Activated CD4-positive, alpha-beta memory T cell treated with anti-CD3 and anti-CD28 coated beads, Interleukin-2, amount 10 ng/mL, durations not matched to agents 7 days and 5 days (primary cell): ENCODE measurements around the gene ATP10A. TPM values are rescaled to one million over a fixed set of nuclear protein-coding genes. Genes with fewer than 3 reads are reported as not detected.

Source experiments
- CTCF ChIA-PET: fragments of 350-600 bp; sonication (Branson Sonifier 250); formaldehyde crosslinking; loops from one replicate; lab custom pipeline; 2021; ENCODE audit warnings: antibody characterized with exemption, inconsistent platforms; lab: Charles Lee
- POLR2A ChIA-PET: fragments of 350-600 bp; sonication (Branson Sonifier 250); formaldehyde crosslinking; loops from one replicate; lab custom pipeline; 2021; ENCODE audit warnings: antibody characterized with exemption; lab: Charles Lee
- DNase-seq: peaks from one replicate; pipeline ENCODE4 v3.0.0-alpha.2; 2020
- H3K27ac Mint-ChIP-seq: one replicate; pipeline ENCODE4 v1.8.0; 2021; ENCODE audit warnings: mild to moderate bottlenecking, mixed read lengths
- H3K27me3 Mint-ChIP-seq: one replicate; pipeline ENCODE4 v1.8.0; 2021; ENCODE audit warnings: mixed read lengths
- H3K36me3 Mint-ChIP-seq: one replicate; pipeline ENCODE4 v1.8.0; 2021; ENCODE audit warnings: low read depth, mixed read lengths
- H3K4me1 Mint-ChIP-seq: one replicate; pipeline ENCODE4 v1.8.0; 2021; ENCODE audit warnings: mixed read lengths
- H3K4me3 Mint-ChIP-seq: one replicate; pipeline ENCODE4 v1.8.0; 2021; ENCODE audit warnings: mild to moderate bottlenecking, mixed read lengths
- H3K9me3 Mint-ChIP-seq: one replicate; pipeline ENCODE4 v1.8.0; 2021; ENCODE audit warnings: mixed read lengths
- total RNA-seq, 2 experiments: library from RNA; stranded (reverse); gene quantifications; one replicate each; pipeline ENCODE4 v1.2.3, GENCODE V29; 2021

Gene ATP10A
- total RNA-seq, 2 experiments from 2014 or later = 35.8 to 36.5 TPM

GRCh38 chr15:25679964-25680685 is 183.0 kb downstream of the ATP10A start:
- Mint-ChIP-seq H3K9me3 (no peaks in the 10 kb centered on the region), H3K27me3 (no peaks in the 10 kb centered on the region), H3K4me3 (no peak overlapping the region), H3K36me3 (peaks cover 44% of the 10 kb centered on the region), H3K27ac (no peak overlapping the region), H3K4me1 (no peaks in the 10 kb centered on the region)
- CTCF ChIA-PET = no interaction called here
- POLR2A ChIA-PET = no interaction called here
- DNase-seq = no peak

GRCh38 chr15:25679492-25679891 is 183.6 kb downstream of the ATP10A start:
- no peaks in the 10 kb centered on the region for H3K27me3 Mint-ChIP-seq
- H3K36me3 Mint-ChIP-seq = peaks cover 41% of the 10 kb centered on the region
- H3K9me3 Mint-ChIP-seq = no peaks in the 10 kb centered on the region
- no peak for DNase-seq
- ChIA-PET CTCF (no interaction called here), POLR2A (no interaction called here)
- H3K4me3 Mint-ChIP-seq = no peak overlapping the region
- no peak overlapping the region for H3K27ac Mint-ChIP-seq
- H3K4me1 Mint-ChIP-seq = no peaks in the 10 kb centered on the region

GRCh38 chr15:25678500-25678855 is 184.6 kb downstream of the ATP10A start:
- CTCF ChIA-PET = no interaction called here
- no peak for DNase-seq

GRCh38 chr15:25677719-25678499 is 185.2 kb downstream of the ATP10A start:
- H3K27me3 Mint-ChIP-seq = no peaks in the 10 kb centered on the region
- no peak overlapping the region for H3K4me3 Mint-ChIP-seq
- H3K4me1 Mint-ChIP-seq = no peaks in the 10 kb centered on the region
- no peak for DNase-seq
- peaks cover 26% of the 10 kb centered on the region for H3K36me3 Mint-ChIP-seq
- POLR2A ChIA-PET = no interaction called here
- CTCF ChIA-PET = no interaction called here
- no peak overlapping the region for H3K27ac Mint-ChIP-seq
- H3K9me3 Mint-ChIP-seq = no peaks in the 10 kb centered on the region

More at GRCh38 chr15:25678500-25678855, 184.6 kb downstream of the ATP10A start:
- Mint-ChIP-seq H3K36me3 (peaks cover 31% of the 10 kb centered on the region), H3K4me1 (no peaks in the 10 kb centered on the region), H3K27me3 (no peaks in the 10 kb centered on the region), H3K9me3 (no peaks in the 10 kb centered on the region), H3K27ac (no peak overlapping the region), H3K4me3 (no peak overlapping the region)
- POLR2A ChIA-PET = no interaction called here

DNA sequence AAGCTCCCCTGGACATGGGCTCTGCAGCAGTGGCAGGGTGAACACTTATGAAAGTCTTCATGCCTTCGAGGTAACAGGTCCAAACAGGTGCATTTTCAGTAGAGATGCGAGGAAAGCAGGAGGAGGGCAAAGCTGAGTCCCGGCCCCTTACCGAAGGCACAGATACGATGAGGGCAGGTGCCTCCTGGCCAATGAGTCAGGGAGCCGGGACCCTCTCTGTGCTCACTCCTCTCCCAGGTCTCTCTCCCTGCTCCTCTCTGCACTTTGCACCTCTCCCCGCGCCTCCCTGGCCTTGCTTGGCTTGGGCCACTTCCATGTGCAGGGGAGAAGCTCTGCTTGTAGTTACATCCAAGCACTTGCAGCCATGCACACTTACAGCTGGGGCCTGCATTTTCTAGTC is 187.1 kb downstream of the ATP10A start:
- H3K27ac Mint-ChIP-seq = no peak overlapping the region
- H3K4me1 Mint-ChIP-seq = no peaks in the 10 kb centered on the region
- peaks cover 3% of the 10 kb centered on the region for H3K9me3 Mint-ChIP-seq
- no peak for DNase-seq
- no peak overlapping the region for H3K4me3 Mint-ChIP-seq
- H3K36me3 Mint-ChIP-seq = peaks cover 15% of the 10 kb centered on the region
- ChIA-PET POLR2A (no interaction called here), CTCF (no interaction called here)
- H3K27me3 Mint-ChIP-seq = peaks cover 8% of the 10 kb centered on the region

- H3K4me1 Mint-ChIP-seq = no peaks in the 10 kb centered on the region
- no peak overlapping the region for H3K27ac Mint-ChIP-seq
- CTCF ChIA-PET = no interaction called here
Measured at GRCh38 chr15:25675396-25675795, 187.7 kb downstream of the ATP10A start.

DNA sequence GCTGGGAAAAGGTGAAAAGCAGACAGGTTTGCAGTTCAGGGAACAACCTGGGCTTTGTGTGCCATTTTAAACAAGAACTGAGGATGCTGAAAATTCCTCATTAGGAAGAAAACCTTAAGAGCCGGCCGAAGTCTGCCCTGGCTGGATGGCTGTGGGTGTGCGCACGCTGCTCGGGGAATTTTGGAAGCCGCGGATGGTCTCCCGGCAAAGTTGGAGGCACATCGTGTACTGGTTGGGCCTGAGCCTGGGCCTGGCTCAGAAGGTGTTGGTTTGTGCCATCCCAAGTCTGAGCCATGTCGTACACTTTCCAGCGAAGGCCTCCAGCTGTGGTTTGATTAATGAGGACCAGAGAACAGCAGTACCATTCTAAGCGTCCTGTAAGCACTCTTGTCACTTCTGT is 188.2 kb downstream of the ATP10A start:
- peaks cover 7% of the 10 kb centered on the region for H3K36me3 Mint-ChIP-seq
- peaks cover 3% of the 10 kb centered on the region for H3K9me3 Mint-ChIP-seq
- H3K27ac Mint-ChIP-seq = no peak overlapping the region
- ChIA-PET POLR2A (no interaction called here), CTCF (no interaction called here)
- H3K27me3 Mint-ChIP-seq = peaks cover 19% of the 10 kb centered on the region
- DNase-seq = no peak
- H3K4me1 Mint-ChIP-seq = no peaks in the 10 kb centered on the region
- H3K4me3 Mint-ChIP-seq = no peak overlapping the region

More at GRCh38 chr15:25675396-25675795, 187.7 kb downstream of the ATP10A start:
- peaks cover 3% of the 10 kb centered on the region for H3K9me3 Mint-ChIP-seq
- H3K36me3 Mint-ChIP-seq = peaks cover 12% of the 10 kb centered on the region
- H3K27me3 Mint-ChIP-seq = peaks cover 15% of the 10 kb centered on the region
- no peak for DNase-seq
- no peak overlapping the region for H3K4me3 Mint-ChIP-seq
- POLR2A ChIA-PET = no interaction called here

- H3K4me3 Mint-ChIP-seq = no peak overlapping the region
- H3K27me3 Mint-ChIP-seq = peaks cover 22% of the 10 kb centered on the region
- CTCF ChIA-PET = no interaction called here
- H3K4me1 Mint-ChIP-seq = no peaks in the 10 kb centered on the region
- H3K36me3 Mint-ChIP-seq = peaks cover 4% of the 10 kb centered on the region
- H3K27ac Mint-ChIP-seq = no peak overlapping the region
- DNase-seq = no peak
- POLR2A ChIA-PET = no interaction called here
- peaks cover 3% of the 10 kb centered on the region for H3K9me3 Mint-ChIP-seq
Measured at GRCh38 chr15:25673972-25674371, 189.2 kb downstream of the ATP10A start.

- Mint-ChIP-seq H3K4me1 (no peaks in the 10 kb centered on the region), H3K27ac (no peak overlapping the region), H3K4me3 (no peak overlapping the region), H3K9me3 (peaks cover 3% of the 10 kb centered on the region), H3K36me3 (no peaks in the 10 kb centered on the region), H3K27me3 (peaks cover 22% of the 10 kb centered on the region)
- ChIA-PET CTCF (no interaction called here), POLR2A (no interaction called here)
- no peak for DNase-seq
Measured at GRCh38 chr15:25673351-25673750, 189.8 kb downstream of the ATP10A start.

GRCh38 chr15:25671132-25671531 is 192.0 kb downstream of the ATP10A start:
- CTCF ChIA-PET = no interaction called here
- no peak for DNase-seq
- Mint-ChIP-seq H3K27me3 (peaks cover 23% of the 10 kb centered on the region), H3K27ac (no peak overlapping the region), H3K36me3 (no peaks in the 10 kb centered on the region), H3K4me1 (no peaks in the 10 kb centered on the region), H3K9me3 (peaks cover 3% of the 10 kb centered on the region), H3K4me3 (no peak overlapping the region)
- POLR2A ChIA-PET = no interaction called here

GRCh38 chr15:25670621-25671020 is 192.5 kb downstream of the ATP10A start:
- Mint-ChIP-seq H3K4me1 (no peaks in the 10 kb centered on the region), H3K9me3 (peaks cover 3% of the 10 kb centered on the region), H3K36me3 (no peaks in the 10 kb centered on the region), H3K27me3 (peaks cover 23% of the 10 kb centered on the region), H3K4me3 (no peak overlapping the region), H3K27ac (no peak overlapping the region)
- DNase-seq = no peak
- ChIA-PET CTCF (no interaction called here), POLR2A (no interaction called here)

- ChIA-PET CTCF (no interaction called here), POLR2A (no interaction called here)
- no peak overlapping the region for H3K27ac Mint-ChIP-seq
- peaks cover 23% of the 10 kb centered on the region for H3K27me3 Mint-ChIP-seq
- H3K4me3 Mint-ChIP-seq = no peak overlapping the region
- H3K9me3 Mint-ChIP-seq = peaks cover 3% of the 10 kb centered on the region
- H3K4me1 Mint-ChIP-seq = no peaks in the 10 kb centered on the region
- DNase-seq = no peak
- no peaks in the 10 kb centered on the region for H3K36me3 Mint-ChIP-seq
Measured at GRCh38 chr15:25670025-25670554, 193.0 kb downstream of the ATP10A start.

DNA sequence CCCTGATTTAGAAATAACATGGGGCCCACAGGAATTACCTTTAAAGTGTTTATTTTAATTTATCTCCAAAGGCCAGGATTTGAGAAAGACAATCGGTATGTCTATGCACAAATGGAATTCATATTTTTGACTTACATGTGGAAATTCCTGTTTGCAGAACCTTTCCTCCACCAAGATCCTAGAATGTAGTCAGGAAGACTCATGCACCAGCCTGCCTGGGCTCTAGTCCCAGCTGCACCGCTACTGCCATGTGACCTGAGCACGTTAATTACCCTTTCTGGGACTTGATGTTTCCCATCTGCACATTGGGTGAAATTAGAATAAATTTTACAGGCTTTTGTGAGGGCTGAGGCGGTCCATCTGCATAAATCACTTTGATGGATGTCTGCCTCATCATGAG is 194.2 kb downstream of the ATP10A start:
- no peak overlapping the region for H3K27ac Mint-ChIP-seq
- no peak overlapping the region for H3K4me3 Mint-ChIP-seq
- ChIA-PET POLR2A (no interaction called here), CTCF (no interaction called here)
- no peaks in the 10 kb centered on the region for H3K36me3 Mint-ChIP-seq
- DNase-seq = no peak
- H3K4me1 Mint-ChIP-seq = no peaks in the 10 kb centered on the region
- H3K27me3 Mint-ChIP-seq = peaks cover 23% of the 10 kb centered on the region
- H3K9me3 Mint-ChIP-seq = peaks cover 3% of the 10 kb centered on the region
